Endodermal cell (in vitro differentiated cells): Measurements from ENCODE around the gene IFNL3. TPM values are rescaled to one million over a fixed set of nuclear protein-coding genes. Genes with fewer than 3 reads are reported as not detected.
"Not testable (repeated sequence)": the region's sequence is repeated elsewhere in the genome, so short reads cannot be mapped to it uniquely, and the experiment has no call there.

ENCODE experiments used
- DNase-seq: peaks from one replicate; pipeline ENCODE4 v3.0.0-alpha.2; 2017
- H3K27ac ChIP-seq: 2 replicates; pipeline ENCODE4 v1.5.1; 2013; ENCODE audit warnings: mild to moderate bottlenecking, low read depth, low read length, moderate library complexity
- H3K27me3 ChIP-seq: 2 replicates; pipeline ENCODE4 v1.6.1; 2013; ENCODE audit warnings: mild to moderate bottlenecking, low read length, moderate library complexity; ENCODE audit not compliant: insufficient read depth, control insufficient read depth, poor library complexity, severe bottlenecking
- H3K36me3 ChIP-seq: 2 replicates; pipeline ENCODE4 v1.7.0; 2013; ENCODE audit warnings: mild to moderate bottlenecking, low read length, moderate library complexity; ENCODE audit not compliant: control insufficient read depth, insufficient read depth
- H3K4me1 ChIP-seq: one replicate; pipeline ENCODE4 v1.7.0; 2013; ENCODE audit warnings: low read length; ENCODE audit not compliant: control insufficient read depth, insufficient read depth
- H3K4me3 ChIP-seq: 2 replicates; pipeline ENCODE4 v1.5.1; 2013; ENCODE audit warnings: mild to moderate bottlenecking, low read length, moderate library complexity
- H3K9ac ChIP-seq: 2 replicates; pipeline ENCODE4 v1.6.1; 2013; ENCODE audit warnings: mild to moderate bottlenecking, low read length, moderate library complexity; ENCODE audit not compliant: poor library complexity, severe bottlenecking; ENCODE audit errors: extremely low read depth
- H3K9me3 ChIP-seq: 2 replicates; pipeline ENCODE4 v1.6.1; 2013; ENCODE audit warnings: mild to moderate bottlenecking, low read length, moderate library complexity; ENCODE audit not compliant: control insufficient read depth
- H3K27ac Mint-ChIP-seq: 2 replicates; pipeline ENCODE4 v1.8.0; 2020; ENCODE audit warnings: mixed read lengths
- H3K27me3 Mint-ChIP-seq: 2 replicates; pipeline ENCODE4 v1.8.0; 2021; ENCODE audit warnings: mild to moderate bottlenecking, mixed read lengths; ENCODE audit not compliant: insufficient read depth
- H3K36me3 Mint-ChIP-seq: 2 replicates; pipeline ENCODE4 v1.8.0; 2020; ENCODE audit warnings: low read depth, mixed read lengths
- H3K4me1 Mint-ChIP-seq: 2 replicates; pipeline ENCODE4 v1.8.0; 2020; ENCODE audit warnings: mixed read lengths
- H3K4me3 Mint-ChIP-seq: 2 replicates; pipeline ENCODE4 v1.8.0; 2020; ENCODE audit warnings: mild to moderate bottlenecking, moderate library complexity, mixed read lengths
- H3K9me3 Mint-ChIP-seq: 2 replicates; pipeline ENCODE4 v1.8.0; 2020; ENCODE audit warnings: mild to moderate bottlenecking, mixed read lengths
- WGBS, 2 experiments: methylation state at CpG; one replicate each; pipeline versions ENCODE4 v1.1.5 to v1.1.7; 2013; ENCODE audit warnings: missing lambda C conversion rate in 2 of 2, mixed read lengths in 1 of 2; ENCODE audit not compliant: insufficient coverage in 1 of 2, insufficient read length in 1 of 2; 5-methylcytosine and 5-hydroxymethylcytosine counted together
- total RNA-seq, 2 donors: library from RNA; stranded (reverse); fragmentation: NEBNext Ultra II Directional in 1 of 2; extraction: Animal tissue kit (Norgen Biotek cat#: 25700) in 1 of 2; gene quantifications; 2 replicates in 1 of 2; 3 replicates in 1 of 2; pipeline ENCODE4 v1.2.1, GENCODE V29; 2021
- TF ChIP-seq, protein P1 (sequence below): fragments of 200-600 bp; sonication (generic); conservative IDR thresholded peaks from 2 replicates; pipeline ENCODE4 v1.5.0; 2021; ENCODE audit warnings: antibody characterized with exemption, mild to moderate bottlenecking

IFNL3 gene
- total RNA-seq, 2 donors from 2014 or later, result not detected

DNA sequence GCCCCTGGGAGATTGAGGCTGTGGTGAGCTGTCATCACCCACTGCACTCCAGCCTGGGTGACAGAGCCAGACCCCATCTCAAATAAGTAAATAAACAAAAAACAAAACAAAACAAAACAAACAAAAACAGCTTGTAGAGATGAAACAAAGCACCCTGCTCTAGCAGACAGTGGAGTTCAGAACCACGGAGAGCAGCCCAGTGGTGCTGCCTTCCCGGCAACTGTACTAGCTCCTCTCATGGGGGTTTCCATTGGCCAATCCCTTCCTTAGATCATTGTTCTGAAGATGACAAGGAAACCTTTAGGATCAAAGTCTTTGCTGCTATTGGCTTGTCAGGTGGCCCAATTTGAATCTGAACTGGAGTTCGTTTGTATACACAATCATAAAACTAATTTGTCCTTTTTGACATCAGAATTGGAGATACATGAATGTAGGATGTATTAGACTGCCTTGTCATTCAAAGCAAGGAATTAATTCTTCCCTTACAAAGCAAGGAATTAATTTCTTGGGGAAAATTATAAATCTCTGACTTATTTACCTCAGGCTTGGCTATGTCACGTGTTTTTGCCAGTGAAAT lies 21.0 kb downstream of the IFNL3 start:
- H3K36me3 Mint-ChIP-seq, result no peaks in the 10 kb centered on the region
- 9 to 34% methylated on average over 2 to 4 of the region's 4 CpGs for WGBS, 2 experiments
- DNase-seq, result peak; percentile 87
- Histone ChIP-seq H3K4me3 (no peak overlapping the region), H3K36me3 (no peaks in the 10 kb centered on the region), H3K4me1 (no peaks in the 10 kb centered on the region), H3K27me3 (peaks cover 14% of the 10 kb centered on the region), H3K9ac (no peak overlapping the region), H3K9me3 (no peaks in the 10 kb centered on the region), H3K27ac (no peak overlapping the region)
- no peaks in the 10 kb centered on the region for H3K9me3 Mint-ChIP-seq
- H3K4me3 Mint-ChIP-seq, result no peak overlapping the region
- no peaks in the 10 kb centered on the region for H3K4me1 Mint-ChIP-seq
- H3K27ac Mint-ChIP-seq, result no peak overlapping the region
- peaks cover 53% of the 10 kb centered on the region for H3K27me3 Mint-ChIP-seq
- TF ChIP-seq, protein P1, sequence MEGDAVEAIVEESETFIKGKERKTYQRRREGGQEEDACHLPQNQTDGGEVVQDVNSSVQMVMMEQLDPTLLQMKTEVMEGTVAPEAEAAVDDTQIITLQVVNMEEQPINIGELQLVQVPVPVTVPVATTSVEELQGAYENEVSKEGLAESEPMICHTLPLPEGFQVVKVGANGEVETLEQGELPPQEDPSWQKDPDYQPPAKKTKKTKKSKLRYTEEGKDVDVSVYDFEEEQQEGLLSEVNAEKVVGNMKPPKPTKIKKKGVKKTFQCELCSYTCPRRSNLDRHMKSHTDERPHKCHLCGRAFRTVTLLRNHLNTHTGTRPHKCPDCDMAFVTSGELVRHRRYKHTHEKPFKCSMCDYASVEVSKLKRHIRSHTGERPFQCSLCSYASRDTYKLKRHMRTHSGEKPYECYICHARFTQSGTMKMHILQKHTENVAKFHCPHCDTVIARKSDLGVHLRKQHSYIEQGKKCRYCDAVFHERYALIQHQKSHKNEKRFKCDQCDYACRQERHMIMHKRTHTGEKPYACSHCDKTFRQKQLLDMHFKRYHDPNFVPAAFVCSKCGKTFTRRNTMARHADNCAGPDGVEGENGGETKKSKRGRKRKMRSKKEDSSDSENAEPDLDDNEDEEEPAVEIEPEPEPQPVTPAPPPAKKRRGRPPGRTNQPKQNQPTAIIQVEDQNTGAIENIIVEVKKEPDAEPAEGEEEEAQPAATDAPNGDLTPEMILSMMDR, result no peak

DNA sequence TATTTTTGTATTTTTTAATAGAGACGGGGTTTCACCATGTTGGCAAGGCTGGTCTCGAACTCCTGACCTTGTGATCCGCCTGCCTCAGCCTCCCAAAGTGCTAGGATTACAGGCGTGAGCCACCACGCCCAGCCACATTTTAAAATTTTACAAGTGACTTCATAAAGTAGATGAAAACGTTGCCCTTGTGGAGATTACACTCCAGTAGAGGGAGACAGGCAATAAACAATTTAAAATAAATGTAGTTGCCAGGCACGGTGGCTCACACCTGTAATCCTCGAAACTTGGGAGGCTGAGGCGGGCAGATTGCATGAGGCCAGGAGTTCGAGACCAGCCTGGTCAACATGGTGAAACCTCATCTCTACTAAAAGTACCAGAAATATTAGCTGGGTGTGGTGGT lies 25.7 kb downstream of the IFNL3 start:
- 70 to 72% methylated on average over 9 to 10 of the region's 10 CpGs for WGBS, 2 experiments
- Mint-ChIP-seq H3K9me3 (peaks cover 12% of the 10 kb centered on the region), H3K27me3 (peaks cover 46% of the 10 kb centered on the region)
- DNase-seq, H3K27ac Mint-ChIP-seq, H3K36me3 ChIP-seq, H3K27me3 ChIP-seq, H3K4me3 Mint-ChIP-seq, H3K27ac ChIP-seq, H3K9ac ChIP-seq, H3K4me1 ChIP-seq, H3K9me3 ChIP-seq, H3K4me1 Mint-ChIP-seq, H3K36me3 Mint-ChIP-seq, H3K4me3 ChIP-seq: not testable (repeated sequence)

DNA sequence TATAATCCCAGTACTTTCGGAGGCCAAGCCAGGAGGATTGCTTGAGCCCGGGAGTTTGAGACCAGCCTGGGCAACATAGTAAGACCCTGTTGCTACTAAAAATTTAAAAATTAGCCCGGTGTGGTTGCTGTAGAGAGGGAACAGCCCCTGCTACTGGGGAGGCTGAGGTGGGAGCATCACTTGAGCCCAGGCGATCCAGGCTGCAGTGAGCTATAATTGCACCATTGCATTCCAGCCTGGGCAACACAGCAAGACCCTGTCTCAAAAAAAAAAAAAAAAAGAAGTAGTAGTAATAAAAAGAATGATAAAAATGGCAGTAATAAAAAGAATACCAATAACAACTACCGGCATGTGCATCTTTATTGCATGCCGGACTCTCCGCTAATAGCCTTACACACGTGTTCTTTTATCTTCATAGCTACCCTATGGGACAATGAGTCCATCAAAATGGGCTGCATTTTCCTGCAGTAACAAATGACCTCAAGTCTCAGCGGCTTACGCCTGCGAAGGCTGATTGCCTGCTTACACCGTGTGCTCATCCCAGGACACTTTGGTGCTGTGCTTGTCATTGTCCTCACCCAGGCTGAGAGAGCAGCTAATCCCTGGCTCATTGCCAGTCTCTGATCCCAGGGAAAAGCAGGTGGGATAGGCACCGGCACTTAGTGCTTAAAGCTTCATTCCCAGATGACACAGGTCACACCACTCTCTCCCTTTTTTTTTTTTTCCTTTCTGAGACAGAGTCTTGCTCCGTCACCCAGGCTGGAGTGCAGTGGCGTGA lies 26.4 kb downstream of the IFNL3 start:
- Histone ChIP-seq H3K9me3 (peaks cover 5% of the 10 kb centered on the region), H3K4me1 (no peaks in the 10 kb centered on the region), H3K4me3 (no peak overlapping the region), H3K36me3 (no peaks in the 10 kb centered on the region), H3K27ac (no peak overlapping the region), H3K9ac (no peak overlapping the region), H3K27me3 (peaks cover 8% of the 10 kb centered on the region)
- H3K4me1 Mint-ChIP-seq, result no peaks in the 10 kb centered on the region
- 81 to 87% methylated on average over 12 to 15 of the region's 15 CpGs for WGBS, 2 experiments
- no peak overlapping the region for H3K4me3 Mint-ChIP-seq
- DNase-seq, result no peak
- TF ChIP-seq, protein P1, result no peak
- H3K36me3 Mint-ChIP-seq, result no peaks in the 10 kb centered on the region
- H3K9me3 Mint-ChIP-seq, result peaks cover 12% of the 10 kb centered on the region
- no peak overlapping the region for H3K27ac Mint-ChIP-seq
- peaks cover 46% of the 10 kb centered on the region for H3K27me3 Mint-ChIP-seq
